ENCODE results near the gene RTN4RL1.

Gene RTN4RL1

GRCh38 chr17:1945621-1946020, 79.5 kb downstream of the RTN4RL1 start:
- DNase-seq: no peak

GRCh38 chr17:1943436-1943831, 81.7 kb downstream of the RTN4RL1 start:
- no peak for DNase-seq

GRCh38 chr17:1942666-1943435, 82.3 kb downstream of the RTN4RL1 start:
- DNase-seq: no peak

GRCh38 chr17:1942066-1942365, 83.1 kb downstream of the RTN4RL1 start:
- DNase-seq: no peak

GRCh38 chr17:1941272-1942065, 83.7 kb downstream of the RTN4RL1 start:
- no peak for DNase-seq

GRCh38 chr17:1940810-1941185, 84.3 kb downstream of the RTN4RL1 start:
- no peak for DNase-seq

GRCh38 chr17:1939981-1940809, 84.9 kb downstream of the RTN4RL1 start:
- DNase-seq: no peak

GRCh38 chr17:1937461-1937860, 87.7 kb downstream of the RTN4RL1 start:
- no peak for DNase-seq

- DNase-seq: no peak
These were observed 88.4 kb downstream of the RTN4RL1 start for GRCh38 chr17:1936766-1937165.

GRCh38 chr17:1934901-1935300, 90.2 kb downstream of the RTN4RL1 start:
- DNase-seq: no peak

- DNase-seq: no peak
These were observed 91.0 kb downstream of the RTN4RL1 start for GRCh38 chr17:1933875-1934715.

GRCh38 chr17:1931844-1932579, 93.1 kb downstream of the RTN4RL1 start:
- no peak for DNase-seq

- no peak for DNase-seq
These were observed 94.8 kb downstream of the RTN4RL1 start for GRCh38 chr17:1930337-1930645.

- no peak for DNase-seq
These were observed 96.2 kb downstream of the RTN4RL1 start for GRCh38 chr17:1928976-1929375.

- no peak for DNase-seq
These were observed 104.2 kb downstream of the RTN4RL1 start for GRCh38 chr17:1920948-1921351.

- no peak for DNase-seq
These were observed 105.9 kb downstream of the RTN4RL1 start for GRCh38 chr17:1919201-1919600.

GRCh38 chr17:1918346-1919162, 106.6 kb downstream of the RTN4RL1 start:
- DNase-seq: no peak

GRCh38 chr17:1916963-1917715, 108.0 kb downstream of the RTN4RL1 start:
- no peak for DNase-seq

- no peak for DNase-seq
These were observed 108.8 kb downstream of the RTN4RL1 start for GRCh38 chr17:1916316-1916715.

GRCh38 chr17:1915889-1916288, 109.2 kb downstream of the RTN4RL1 start:
- no peak for DNase-seq
